Measurements from ENCODE around the gene TSPO. TPM values are rescaled to one million over a fixed set of nuclear protein-coding genes. Genes with fewer than 3 reads are reported as not detected.
A peak's percentile ranks its signal among the peaks of the same experiment; 100 is the strongest.

Gene TSPO
- total and polyA plus RNA-seq, 2 of the 13 experiments (the other 11 are each of a cell fraction or from before 2014, with no cell fraction given): 0.46 to 1.4 TPM

DNA sequence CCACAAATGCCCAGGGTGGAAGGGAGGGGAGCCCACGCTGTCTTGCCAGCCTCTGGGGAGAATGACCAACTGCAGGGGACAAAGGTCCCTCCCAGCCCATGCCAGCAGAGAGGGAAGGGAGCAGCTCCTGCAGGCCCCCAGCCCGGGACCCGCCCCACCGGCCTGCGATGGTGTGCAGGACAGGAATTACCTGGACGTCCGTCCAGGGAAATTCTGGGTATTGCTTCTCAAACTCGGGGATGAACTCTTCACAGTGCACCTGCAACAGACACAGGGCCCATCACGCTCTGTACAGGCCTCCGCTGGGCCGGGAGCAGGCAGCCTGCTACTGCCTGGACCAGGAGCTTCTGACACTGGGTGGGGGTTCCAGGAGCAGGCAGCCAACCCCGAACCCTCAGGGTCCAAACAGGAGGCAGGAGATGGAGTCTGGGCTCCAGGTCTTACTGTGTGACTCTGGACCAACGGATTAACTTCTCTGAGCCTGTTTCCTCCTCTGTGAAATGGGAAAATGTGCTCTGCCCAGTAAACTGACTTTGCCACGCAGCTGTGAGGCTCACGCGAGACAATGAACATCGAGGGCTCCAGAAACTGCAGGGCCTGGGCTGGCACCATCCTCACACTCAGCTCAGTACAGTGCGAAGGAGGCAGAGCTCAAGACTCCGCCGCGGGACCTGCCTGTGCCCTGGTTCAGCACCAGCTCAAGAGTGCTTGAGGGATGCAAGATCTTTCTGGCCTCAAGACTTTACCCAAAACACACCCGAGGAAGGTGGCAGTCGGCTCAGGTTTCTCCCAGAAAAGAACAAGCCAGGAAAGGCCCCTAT is 18.2 kb downstream of the TSPO start:
- H3K79me2 ChIP-seq (ENCODE audit: insufficient read depth, low read length): no peaks in the 10 kb centered on the region
- H3K27ac ChIP-seq (ENCODE audit: extremely low read length, insufficient read depth, low read length): no peak overlapping the region
- ATAC-seq (no peak), DNase-seq (ENCODE audit: low spot score) (no peak), FAIRE-seq (no peak)
- no TSS peak for BruUV-seq (replicated peaks)
- WGBS (ENCODE audit: low lambda C conversion rate): 97% methylated on average over 11 of the region's 23 CpGs
- H3K9me3 ChIP-seq (ENCODE audit: low read length): no peaks in the 10 kb centered on the region
- TF ChIP-seq ZNF768 (CRISPR knock-in tag; IDR thresholded peaks at IDR 0.05) (peak; percentile 58), ZFY (CRISPR knock-in tag; IDR thresholded peaks at IDR 0.05) (no peak), ZNF354B (CRISPR knock-in tag; IDR thresholded peaks at IDR 0.05) (no peak), GATAD1 (CRISPR knock-in tag; IDR thresholded peaks at IDR 0.05) (no peak), ARHGAP35 (CRISPR knock-in tag; IDR thresholded peaks at IDR 0.05; ENCODE audit: borderline replicate concordance) (no peak)
- TF ChIP-seq, protein P1, sequence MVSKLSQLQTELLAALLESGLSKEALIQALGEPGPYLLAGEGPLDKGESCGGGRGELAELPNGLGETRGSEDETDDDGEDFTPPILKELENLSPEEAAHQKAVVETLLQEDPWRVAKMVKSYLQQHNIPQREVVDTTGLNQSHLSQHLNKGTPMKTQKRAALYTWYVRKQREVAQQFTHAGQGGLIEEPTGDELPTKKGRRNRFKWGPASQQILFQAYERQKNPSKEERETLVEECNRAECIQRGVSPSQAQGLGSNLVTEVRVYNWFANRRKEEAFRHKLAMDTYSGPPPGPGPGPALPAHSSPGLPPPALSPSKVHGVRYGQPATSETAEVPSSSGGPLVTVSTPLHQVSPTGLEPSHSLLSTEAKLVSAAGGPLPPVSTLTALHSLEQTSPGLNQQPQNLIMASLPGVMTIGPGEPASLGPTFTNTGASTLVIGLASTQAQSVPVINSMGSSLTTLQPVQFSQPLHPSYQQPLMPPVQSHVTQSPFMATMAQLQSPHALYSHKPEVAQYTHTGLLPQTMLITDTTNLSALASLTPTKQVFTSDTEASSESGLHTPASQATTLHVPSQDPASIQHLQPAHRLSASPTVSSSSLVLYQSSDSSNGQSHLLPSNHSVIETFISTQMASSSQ (IDR thresholded peaks at IDR 0.05; ENCODE audit: low read depth): no peak
- TF ChIP-seq, protein P1 (CRISPR knock-in tag; IDR thresholded peaks at IDR 0.05; ENCODE audit: borderline replicate concordance): no peak
- TF ChIP-seq, protein P2, sequence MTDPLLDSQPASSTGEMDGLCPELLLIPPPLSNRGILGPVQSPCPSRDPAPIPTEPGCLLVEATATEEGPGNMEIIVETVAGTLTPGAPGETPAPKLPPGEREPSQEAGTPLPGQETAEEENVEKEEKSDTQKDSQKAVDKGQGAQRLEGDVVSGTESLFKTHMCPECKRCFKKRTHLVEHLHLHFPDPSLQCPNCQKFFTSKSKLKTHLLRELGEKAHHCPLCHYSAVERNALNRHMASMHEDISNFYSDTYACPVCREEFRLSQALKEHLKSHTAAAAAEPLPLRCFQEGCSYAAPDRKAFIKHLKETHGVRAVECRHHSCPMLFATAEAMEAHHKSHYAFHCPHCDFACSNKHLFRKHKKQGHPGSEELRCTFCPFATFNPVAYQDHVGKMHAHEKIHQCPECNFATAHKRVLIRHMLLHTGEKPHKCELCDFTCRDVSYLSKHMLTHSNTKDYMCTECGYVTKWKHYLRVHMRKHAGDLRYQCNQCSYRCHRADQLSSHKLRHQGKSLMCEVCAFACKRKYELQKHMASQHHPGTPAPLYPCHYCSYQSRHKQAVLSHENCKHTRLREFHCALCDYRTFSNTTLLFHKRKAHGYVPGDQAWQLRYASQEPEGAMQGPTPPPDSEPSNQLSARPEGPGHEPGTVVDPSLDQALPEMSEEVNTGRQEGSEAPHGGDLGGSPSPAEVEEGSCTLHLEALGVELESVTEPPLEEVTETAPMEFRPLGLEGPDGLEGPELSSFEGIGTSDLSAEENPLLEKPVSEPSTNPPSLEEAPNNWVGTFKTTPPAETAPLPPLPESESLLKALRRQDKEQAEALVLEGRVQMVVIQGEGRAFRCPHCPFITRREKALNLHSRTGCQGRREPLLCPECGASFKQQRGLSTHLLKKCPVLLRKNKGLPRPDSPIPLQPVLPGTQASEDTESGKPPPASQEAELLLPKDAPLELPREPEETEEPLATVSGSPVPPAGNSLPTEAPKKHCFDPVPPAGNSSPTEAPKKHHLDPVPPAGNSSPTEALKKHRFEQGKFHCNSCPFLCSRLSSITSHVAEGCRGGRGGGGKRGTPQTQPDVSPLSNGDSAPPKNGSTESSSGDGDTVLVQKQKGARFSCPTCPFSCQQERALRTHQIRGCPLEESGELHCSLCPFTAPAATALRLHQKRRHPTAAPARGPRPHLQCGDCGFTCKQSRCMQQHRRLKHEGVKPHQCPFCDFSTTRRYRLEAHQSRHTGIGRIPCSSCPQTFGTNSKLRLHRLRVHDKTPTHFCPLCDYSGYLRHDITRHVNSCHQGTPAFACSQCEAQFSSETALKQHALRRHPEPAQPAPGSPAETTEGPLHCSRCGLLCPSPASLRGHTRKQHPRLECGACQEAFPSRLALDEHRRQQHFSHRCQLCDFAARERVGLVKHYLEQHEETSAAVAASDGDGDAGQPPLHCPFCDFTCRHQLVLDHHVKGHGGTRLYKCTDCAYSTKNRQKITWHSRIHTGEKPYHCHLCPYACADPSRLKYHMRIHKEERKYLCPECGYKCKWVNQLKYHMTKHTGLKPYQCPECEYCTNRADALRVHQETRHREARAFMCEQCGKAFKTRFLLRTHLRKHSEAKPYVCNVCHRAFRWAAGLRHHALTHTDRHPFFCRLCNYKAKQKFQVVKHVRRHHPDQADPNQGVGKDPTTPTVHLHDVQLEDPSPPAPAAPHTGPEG (CRISPR knock-in tag; IDR thresholded peaks at IDR 0.05): no peak
- intact Hi-C loops (cut with micrococcal nuclease; ENCODE audit: unreplicated experiment): no loop called here
- H3K4me3 ChIP-seq (replicated peaks in 1 of 3; ENCODE audit: insufficient read depth in 1 of 3, low read depth in 2 of 3, low read length in 3 of 3): no peak overlapping the region
- no peak overlapping the region for H3K4me2 ChIP-seq (ENCODE audit: low read depth, low read length)
- no peaks in the 10 kb centered on the region for H3K27me3 ChIP-seq (ENCODE audit: control insufficient read depth in 1 of 2, insufficient read depth in 2 of 2, low read length in 2 of 2)
- H3K9ac ChIP-seq (ENCODE audit: insufficient read depth, low read depth, low read length): no peak overlapping the region
- H4K20me1 ChIP-seq (ENCODE audit: insufficient read depth, low read length): no peaks in the 10 kb centered on the region
- H3K36me3 ChIP-seq (replicated peaks in 1 of 2; ENCODE audit: control insufficient read depth in 1 of 2, insufficient read depth in 2 of 2, low read length in 2 of 2): peaks cover 12 to 33% of the 10 kb centered on the region in 2 experiments
- no peak overlapping the region for H2AFZ ChIP-seq (ENCODE audit: low read length)
- POLR2A ChIA-PET: no interaction called here
- CTCF ChIA-PET (ENCODE audit: low intra/inter-chr PET ratio, low total read pairs): no interaction called here
- H3K4me1 ChIP-seq (ENCODE audit: insufficient read depth, low read length): no peaks in the 10 kb centered on the region
- in situ Hi-C loops (cut with HindIII; ENCODE audit: extremely low pct_ligation_motif_present, low pct_unique_long_range_greater_than_20kb): no loop called here

All from HepG2 (cell line).